Large intestine (tissue), 12 donors: ENCODE results near the gene KPRP. TPM values are rescaled to one million over a fixed set of nuclear protein-coding genes. Genes with fewer than 3 reads are reported as not detected.

Experiments
- DNase-seq, 2 donors: peaks; one replicate each; pipeline versions ENCODE4 v3.0.0 to v3.0.0-alpha.2; 2013
- H3K27ac ChIP-seq: one replicate; pipeline ENCODE4 v1.5.1; 2013; ENCODE audit warnings: low read length
- H3K27me3 ChIP-seq: 2 replicates; pipeline ENCODE4 v1.6.1; 2013; ENCODE audit warnings: low read length; ENCODE audit not compliant: control insufficient read depth, insufficient read depth
- H3K36me3 ChIP-seq: 2 replicates; pipeline ENCODE4 v1.6.1; 2013; ENCODE audit warnings: low read length; ENCODE audit not compliant: control insufficient read depth, insufficient read depth
- H3K4me1 ChIP-seq: one replicate; pipeline ENCODE4 v1.6.1; 2013; ENCODE audit warnings: low read length; ENCODE audit not compliant: control insufficient read depth, insufficient read depth
- H3K4me3 ChIP-seq: one replicate; pipeline ENCODE4 v1.5.1; 2013; ENCODE audit warnings: low read length
- H3K9me3 ChIP-seq: one replicate; pipeline ENCODE4 v1.6.1; 2013; ENCODE audit warnings: mild to moderate bottlenecking, low read depth, low read length, moderate library complexity; ENCODE audit not compliant: control insufficient read depth
- WGBS: methylation state at CpG from one replicate; pipeline ENCODE4 v1.1.5; 2013; ENCODE audit warnings: low lambda C conversion rate; ENCODE audit not compliant: insufficient coverage; 5-methylcytosine and 5-hydroxymethylcytosine counted together
- long read RNA-seq, 11 donors: transcript quantifications; one replicate each; lab custom pipeline, GENCODE V29; 2026
- polyA plus RNA-seq: library from polyadenylated mRNA; unstranded; fragments of 120-200 nt; gene quantifications from one replicate; pipeline ENCODE4 v1.2.1, GENCODE V29; 2013

KPRP gene, protein sequence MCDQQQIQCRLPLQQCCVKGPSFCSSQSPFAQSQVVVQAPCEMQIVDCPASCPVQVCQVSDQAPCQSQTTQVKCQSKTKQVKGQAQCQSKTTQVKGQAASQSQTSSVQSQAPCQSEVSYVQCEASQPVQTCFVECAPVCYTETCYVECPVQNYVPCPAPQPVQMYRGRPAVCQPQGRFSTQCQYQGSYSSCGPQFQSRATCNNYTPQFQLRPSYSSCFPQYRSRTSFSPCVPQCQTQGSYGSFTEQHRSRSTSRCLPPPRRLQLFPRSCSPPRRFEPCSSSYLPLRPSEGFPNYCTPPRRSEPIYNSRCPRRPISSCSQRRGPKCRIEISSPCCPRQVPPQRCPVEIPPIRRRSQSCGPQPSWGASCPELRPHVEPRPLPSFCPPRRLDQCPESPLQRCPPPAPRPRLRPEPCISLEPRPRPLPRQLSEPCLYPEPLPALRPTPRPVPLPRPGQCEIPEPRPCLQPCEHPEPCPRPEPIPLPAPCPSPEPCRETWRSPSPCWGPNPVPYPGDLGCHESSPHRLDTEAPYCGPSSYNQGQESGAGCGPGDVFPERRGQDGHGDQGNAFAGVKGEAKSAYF
- not detected for polyA plus RNA-seq
- long read RNA-seq, donor 1 = 0 reads
- long read RNA-seq, donor 2 = 0 reads
- long read RNA-seq, donor 3 = 0 reads
- long read RNA-seq, donor 4 = 0 reads
- long read RNA-seq, donor 5 = 0 reads
- long read RNA-seq, donor 6 = 0 reads
- long read RNA-seq, donor 7 = 0 reads
- long read RNA-seq, donor 8 = 0 reads
- long read RNA-seq, donor 9 = 0 reads
- long read RNA-seq, donor 10 = 0 reads
- long read RNA-seq, donor 11 = 0 reads

DNA sequence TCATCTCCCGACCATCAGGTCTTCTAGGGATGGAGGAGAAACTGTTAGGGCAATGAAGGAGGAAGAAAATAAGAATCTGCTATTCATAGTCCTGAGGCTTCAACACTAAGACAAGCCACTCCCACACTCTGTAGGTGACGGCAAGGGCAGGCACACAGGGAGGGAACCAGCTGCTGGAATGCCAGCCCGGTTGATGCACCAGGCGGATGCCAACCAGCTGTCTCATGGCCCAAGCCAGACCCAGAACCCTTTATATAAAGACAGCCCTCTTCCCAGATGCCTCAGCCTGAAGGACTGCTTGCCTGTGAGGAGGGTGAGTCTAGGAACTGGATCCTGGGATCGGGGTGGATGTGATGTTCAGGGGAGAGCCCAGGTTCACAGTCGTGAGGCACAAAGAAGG is at the start of gene KPRP:
Gene KPRP, plus strand, starts transcription at position 279 of the 400 bp plus-strand sequence. CDS start 1,564 bp downstream, outside the sequence.
- Histone ChIP-seq H3K4me1 (no peaks in the 10 kb centered on the region), H3K9me3 (no peaks in the 10 kb centered on the region), H3K4me3 (no peak within 1 kb of the TSS), H3K27me3 (no peaks in the 10 kb centered on the region), H3K36me3 (no peaks in the 10 kb centered on the region), H3K27ac (no peak within 1 kb of the TSS)
- WGBS = no CpG with 5 or more reads among the region's 6 CpGs
- no peak for DNase-seq

DNA sequence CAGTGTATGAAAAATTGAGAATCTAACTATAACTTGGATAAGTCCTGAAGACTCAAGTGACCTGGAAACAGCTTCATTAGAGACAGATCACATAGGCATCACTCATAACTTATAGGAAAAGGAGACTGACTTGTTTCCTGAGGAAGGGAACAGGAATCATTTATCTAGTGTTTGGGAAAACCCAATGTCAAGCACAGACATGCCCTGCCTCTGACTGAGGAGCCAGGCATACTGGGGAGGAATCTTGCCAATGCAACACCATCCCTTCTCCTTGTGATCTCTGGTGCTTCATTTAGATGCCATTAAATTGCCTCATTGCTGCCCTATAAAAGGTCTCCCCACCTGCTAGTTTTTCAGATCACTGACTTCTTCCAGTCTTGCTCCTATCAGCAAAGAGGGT is 39.6 kb upstream of the KPRP start:
- H3K4me1 ChIP-seq = no peaks in the 10 kb centered on the region
- no peaks in the 10 kb centered on the region for H3K9me3 ChIP-seq
- H3K27me3 ChIP-seq = no peaks in the 10 kb centered on the region
- no peak overlapping the region for H3K27ac ChIP-seq
- no peak overlapping the region for H3K4me3 ChIP-seq
- no peaks in the 10 kb centered on the region for H3K36me3 ChIP-seq
- DNase-seq = no peak

DNA sequence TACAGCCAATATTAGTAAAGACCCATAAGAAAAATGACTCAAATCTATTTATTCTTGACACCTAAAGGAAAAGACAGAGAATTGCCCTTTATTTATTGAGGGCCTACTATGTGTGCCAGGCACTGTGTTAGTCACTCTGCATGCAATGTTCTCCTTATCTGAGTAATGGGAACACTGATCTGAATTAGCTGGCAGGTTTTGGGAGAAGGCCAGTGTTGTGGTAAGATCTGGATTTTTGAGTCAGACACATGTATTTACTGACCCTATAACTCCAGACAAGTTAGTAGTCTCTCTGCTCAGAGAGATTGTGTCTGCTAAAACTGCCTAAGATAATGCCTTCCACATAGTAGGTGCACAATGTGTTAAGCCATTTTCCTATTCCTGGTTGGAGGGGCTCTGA is 32.6 kb upstream of the KPRP start:
- H3K9me3 ChIP-seq = no peaks in the 10 kb centered on the region
- no peak overlapping the region for H3K27ac ChIP-seq
- no peaks in the 10 kb centered on the region for H3K4me1 ChIP-seq
- no peak overlapping the region for H3K4me3 ChIP-seq
- H3K36me3 ChIP-seq = no peaks in the 10 kb centered on the region
- no peaks in the 10 kb centered on the region for H3K27me3 ChIP-seq
- no peak for DNase-seq

DNA sequence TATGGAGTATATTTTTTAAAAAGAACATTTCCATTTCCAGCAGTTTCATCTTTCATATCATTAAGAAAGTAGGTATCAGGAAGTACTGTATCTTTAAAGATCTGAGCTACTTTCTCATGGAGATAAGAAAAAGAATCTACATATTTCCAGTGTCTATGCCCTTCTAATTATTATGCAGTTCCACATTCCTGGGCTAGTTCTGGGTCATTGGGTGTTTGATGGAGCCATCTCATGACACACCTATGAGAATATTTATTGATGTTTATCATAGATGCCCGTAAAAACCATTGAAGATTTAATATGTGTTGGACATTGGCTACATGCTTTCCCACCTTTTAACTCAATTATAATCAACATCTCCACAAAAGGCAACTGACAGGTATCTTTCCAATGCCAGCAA is 28.8 kb upstream of the KPRP start:
- WGBS = no CpG with 5 or more reads among the region's 1 CpG
- H3K4me1 ChIP-seq = no peaks in the 10 kb centered on the region
- no peaks in the 10 kb centered on the region for H3K36me3 ChIP-seq
- no peaks in the 10 kb centered on the region for H3K9me3 ChIP-seq
- H3K27me3 ChIP-seq = no peaks in the 10 kb centered on the region
- no peak for DNase-seq
- no peak overlapping the region for H3K4me3 ChIP-seq
- H3K27ac ChIP-seq = no peak overlapping the region

DNA sequence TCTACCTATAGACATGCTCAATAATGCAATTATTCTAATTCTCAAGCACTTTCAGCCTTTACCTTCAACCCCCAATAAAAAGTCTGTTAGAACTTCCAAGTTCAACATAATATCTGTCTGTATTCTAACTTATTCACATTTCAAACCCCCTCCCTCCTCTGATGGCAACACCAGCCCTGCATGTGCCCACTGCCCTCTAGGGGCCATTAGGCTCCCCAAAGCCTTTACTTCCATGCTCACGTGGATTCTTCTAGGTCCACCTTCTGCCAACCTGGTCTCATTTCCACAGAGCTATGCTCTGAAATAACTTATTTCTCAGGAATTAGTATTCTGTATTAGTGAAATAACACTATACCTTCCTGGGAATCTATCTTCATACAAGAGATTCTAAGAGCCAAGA is 22.2 kb upstream of the KPRP start:
- peak in 1 of 2 donors; percentile 3 for DNase-seq
- Histone ChIP-seq H3K27me3 (no peaks in the 10 kb centered on the region), H3K4me1 (no peaks in the 10 kb centered on the region), H3K9me3 (no peaks in the 10 kb centered on the region), H3K4me3 (no peak overlapping the region), H3K36me3 (no peaks in the 10 kb centered on the region), H3K27ac (no peak overlapping the region)
- no CpG with 5 or more reads among the region's 1 CpG for WGBS

DNA sequence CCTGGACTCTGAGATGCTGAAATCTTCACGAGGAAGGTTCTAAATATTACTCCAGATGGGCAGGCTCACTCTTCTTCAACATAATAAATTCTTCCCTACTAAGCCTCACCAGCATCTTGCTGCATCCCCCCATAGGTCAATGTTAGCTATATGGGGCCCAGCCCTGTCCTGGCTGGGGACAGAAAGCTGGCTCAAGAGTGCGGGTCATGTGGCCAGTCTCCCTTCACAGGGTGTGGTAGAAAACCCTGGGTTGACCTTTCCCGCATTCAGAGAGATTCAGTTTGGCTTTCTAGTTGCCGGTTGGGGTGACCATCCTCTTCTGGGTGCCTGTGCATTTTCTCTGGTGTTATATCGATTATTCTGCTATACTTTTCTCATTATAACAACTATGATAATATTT is 19.8 kb upstream of the KPRP start:
- no CpG with 5 or more reads among the region's 5 CpGs for WGBS
- H3K4me1 ChIP-seq = no peaks in the 10 kb centered on the region
- no peak overlapping the region for H3K4me3 ChIP-seq
- no peak overlapping the region for H3K27ac ChIP-seq
- no peaks in the 10 kb centered on the region for H3K36me3 ChIP-seq
- DNase-seq = no peak
- no peaks in the 10 kb centered on the region for H3K27me3 ChIP-seq
- H3K9me3 ChIP-seq = no peaks in the 10 kb centered on the region

DNA sequence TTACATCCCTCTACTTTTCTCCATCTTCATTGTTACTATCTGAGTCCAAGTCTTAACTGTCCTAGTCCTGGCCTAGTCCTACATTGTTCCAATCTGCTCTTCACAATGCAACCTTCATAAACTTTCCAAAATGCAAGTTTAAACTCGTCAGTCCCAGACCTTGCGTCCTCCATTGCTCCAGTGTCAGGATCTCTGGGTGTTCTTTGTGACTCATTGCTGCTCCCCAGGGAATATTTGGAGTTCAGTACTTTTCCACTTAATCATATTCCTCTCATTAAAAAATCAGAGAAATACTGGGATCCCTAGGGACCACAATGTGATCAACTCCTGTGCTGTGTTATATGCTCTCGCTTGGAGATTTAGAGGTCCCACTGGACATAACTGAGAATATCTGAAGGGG is 18.0 kb upstream of the KPRP start:
- no peaks in the 10 kb centered on the region for H3K36me3 ChIP-seq
- no CpG with 5 or more reads among the region's 3 CpGs for WGBS
- H3K27me3 ChIP-seq = no peaks in the 10 kb centered on the region
- no peaks in the 10 kb centered on the region for H3K4me1 ChIP-seq
- H3K4me3 ChIP-seq = no peak overlapping the region
- DNase-seq = no peak
- no peak overlapping the region for H3K27ac ChIP-seq
- H3K9me3 ChIP-seq = no peaks in the 10 kb centered on the region

DNA sequence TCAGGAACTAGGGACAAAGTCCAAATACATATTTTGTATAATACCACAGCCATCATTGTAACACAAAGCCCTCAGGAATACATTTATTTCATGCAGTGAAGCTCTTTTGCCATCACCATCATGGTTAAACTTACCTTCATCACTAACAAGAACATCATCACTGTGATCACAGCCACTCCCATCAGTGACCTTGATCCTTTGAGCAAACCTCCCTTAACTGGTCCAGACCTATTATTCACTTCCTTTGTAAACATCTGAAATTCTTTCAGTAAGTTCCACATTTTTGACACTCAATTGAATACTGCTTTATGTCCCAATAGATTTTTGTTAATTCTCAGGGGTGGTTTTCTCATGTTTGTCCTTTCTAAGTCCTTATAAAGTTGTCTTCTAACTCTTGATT is 16.2 kb upstream of the KPRP start:
- Histone ChIP-seq H3K4me1 (no peaks in the 10 kb centered on the region), H3K36me3 (no peaks in the 10 kb centered on the region), H3K27me3 (no peaks in the 10 kb centered on the region), H3K9me3 (no peaks in the 10 kb centered on the region), H3K4me3 (no peak overlapping the region), H3K27ac (no peak overlapping the region)
- no peak for DNase-seq

DNA sequence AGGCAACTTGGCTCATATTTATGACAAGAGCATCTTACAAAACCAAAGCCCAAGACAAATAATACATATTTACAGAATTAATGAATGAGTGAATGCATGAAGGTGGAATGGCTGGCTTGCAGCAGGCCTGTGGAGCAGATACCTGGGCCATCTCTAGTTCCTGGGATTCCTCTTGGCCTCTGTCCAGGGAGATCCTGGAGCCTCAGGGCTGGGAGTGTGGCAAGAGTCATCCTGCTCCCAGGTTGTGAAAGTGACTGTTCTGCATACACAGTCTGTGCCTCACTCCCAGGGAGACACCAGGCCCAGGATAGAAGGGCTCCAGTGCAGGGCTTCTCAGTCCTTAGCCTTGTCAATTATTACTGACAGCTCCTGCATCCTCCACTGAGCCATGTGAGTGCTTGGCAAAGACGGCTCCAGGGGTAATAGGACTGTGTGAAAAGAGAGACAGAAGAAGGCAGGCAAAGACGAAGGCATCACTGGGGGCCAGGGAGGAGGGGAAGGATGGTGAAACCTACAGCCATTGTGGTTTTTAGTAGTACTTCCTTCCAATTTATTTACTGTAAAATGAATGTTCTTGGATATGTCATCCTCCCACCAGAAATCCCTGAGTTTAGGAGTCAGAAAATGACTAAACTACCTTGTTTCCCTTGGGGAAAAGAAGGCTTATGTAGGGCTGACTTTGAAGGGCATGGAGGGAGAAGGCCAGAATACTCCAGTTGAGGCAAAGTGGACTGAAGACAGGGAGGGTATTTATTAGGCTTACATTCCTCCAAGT is 14.3 kb upstream of the KPRP start:
- no peaks in the 10 kb centered on the region for H3K9me3 ChIP-seq
- no peaks in the 10 kb centered on the region for H3K4me1 ChIP-seq
- no peak overlapping the region for H3K27ac ChIP-seq
- H3K27me3 ChIP-seq = no peaks in the 10 kb centered on the region
- 83% methylated on average over 2 of the region's 2 CpGs for WGBS
- no peaks in the 10 kb centered on the region for H3K36me3 ChIP-seq
- H3K4me3 ChIP-seq = no peak overlapping the region
- no peak for DNase-seq

DNA sequence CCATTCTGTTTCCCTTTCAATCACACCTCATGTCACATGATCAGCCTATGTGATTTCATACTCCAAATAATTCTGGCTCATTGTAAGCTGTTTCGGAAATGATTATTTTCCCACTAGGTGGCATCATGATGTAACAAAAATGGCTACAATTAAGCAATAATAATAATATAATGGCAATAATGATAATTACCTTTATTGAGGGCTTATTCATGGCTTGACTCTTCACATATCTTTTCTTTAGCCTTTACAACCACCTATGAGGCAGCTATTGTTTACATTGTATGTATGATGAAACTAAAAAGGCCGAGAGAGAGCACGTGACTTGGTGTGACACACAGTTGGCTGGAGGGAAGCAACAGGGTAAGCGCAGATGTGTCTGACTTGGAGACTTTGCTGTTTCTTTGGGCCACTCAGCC is 12.5 kb upstream of the KPRP start:
- Histone ChIP-seq H3K27ac (no peak overlapping the region), H3K9me3 (no peaks in the 10 kb centered on the region)

More for the DNA sequence above, 12.5 kb upstream of the KPRP start:
- DNase-seq = peak in 1 of 2 donors; percentile 12
- H3K4me1 ChIP-seq = no peaks in the 10 kb centered on the region
- WGBS = 80% methylated on average over 1 of the region's 4 CpGs
- no peak overlapping the region for H3K4me3 ChIP-seq
- H3K36me3 ChIP-seq = no peaks in the 10 kb centered on the region
- H3K27me3 ChIP-seq = no peaks in the 10 kb centered on the region
